Lung (tissue), 12 donors: ENCODE data around the gene LNP1. TPM values are rescaled to one million over a fixed set of nuclear protein-coding genes. Genes with fewer than 3 reads are reported as not detected.

Experiments
- ATAC-seq: fragments of 200-7000 bp; cut with Tn5 transposase; one replicate; pipeline ENCODE4 v1.9.1; 2020; ENCODE audit warnings: moderate number of reproducible peaks; ENCODE audit not compliant: insufficient read depth, low FRiP score
- DNase-seq, 3 donors: peaks; one replicate each; pipeline ENCODE4 v3.0.0-alpha.2; 2013 to 2017
- H3K27ac ChIP-seq, 2 donors: one replicate each; pipeline ENCODE4 v1.5.1; 2013; ENCODE audit warnings: mild to moderate bottlenecking in 2 of 2, moderate library complexity in 2 of 2, control low read depth in 1 of 2, inconsistent platforms in 1 of 2, low read depth in 1 of 2, low read length in 1 of 2
- H3K27me3 ChIP-seq, 3 donors: one replicate each; pipeline ENCODE4 v1.5.1; 2013; ENCODE audit warnings: low read length in 2 of 3; ENCODE audit not compliant: control insufficient read depth in 3 of 3, insufficient read depth in 3 of 3
- H3K36me3 ChIP-seq, 4 donors: one replicate each; pipeline ENCODE4 v1.5.1; 2013; ENCODE audit warnings: low read length in 4 of 4, mild to moderate bottlenecking in 1 of 4, moderate library complexity in 1 of 4; ENCODE audit not compliant: control insufficient read depth in 4 of 4, insufficient read depth in 4 of 4
- H3K4me1 ChIP-seq, 5 donors: one replicate each; pipeline ENCODE4 v1.5.1; 2013; ENCODE audit warnings: low read length in 5 of 5, mild to moderate bottlenecking in 2 of 5, moderate library complexity in 1 of 5; ENCODE audit not compliant: control insufficient read depth in 5 of 5, insufficient read depth in 5 of 5
- H3K4me3 ChIP-seq: one replicate; pipeline ENCODE4 v1.5.1; 2013; ENCODE audit warnings: mild to moderate bottlenecking, control low read depth, moderate library complexity
- H3K9ac ChIP-seq, 2 donors: one replicate each; pipeline ENCODE4 v1.5.1; 2013; ENCODE audit warnings: low read length in 2 of 2, control low read depth in 1 of 2; ENCODE audit not compliant: insufficient read depth in 1 of 2
- H3K9me3 ChIP-seq, 4 donors: one replicate each; pipeline ENCODE4 v1.5.1; 2013; ENCODE audit warnings: low read length in 3 of 4, mild to moderate bottlenecking in 1 of 4, moderate library complexity in 1 of 4; ENCODE audit not compliant: control insufficient read depth in 4 of 4, insufficient read depth in 3 of 4
- CTCF ChIP-seq: IDR thresholded peaks from 2 replicates; pipeline ENCODE4 v1.5.1; 2012; ENCODE audit warnings: mild to moderate bottlenecking; ENCODE audit errors: control extremely low read depth, extremely low read depth
- WGBS, 2 donors: extraction: QIAGEN DNeasy Blood & Tissue Kit; methylation state at CpG; one replicate each; pipeline ENCODE4 v1.1.7; 2013; 5-methylcytosine and 5-hydroxymethylcytosine counted together
- polyA plus RNA-seq, 2 donors: library from polyadenylated mRNA; stranded (reverse); fragments of 200-250 nt; gene quantifications; one replicate each; pipeline ENCODE4 v1.2.1, GENCODE V29; 2013
- total RNA-seq, 2 donors: library from RNA; depleted of rRNA in 1 of 2; stranded (reverse); fragments of >200 nt in 1 of 2; gene quantifications; one replicate each; pipeline ENCODE4 v1.2.1, GENCODE V29; 2014 to 2021
- donor health status: control.
- donor health status: control.
- donor health status: Bipolar disorder and iron deficiency.
- donor health status: healthy.
- donor health status: DM: yes; HTN: yes; CAD: no.

The LNP1 gene
- total and polyA plus RNA-seq, 4 donors: 1.1 to 5.8 (median 2.2) TPM

- no peak for DNase-seq
- peaks cover 0 to 8% (median 0%) of the 10 kb centered on the region in 5 donors for H3K4me1 ChIP-seq
- no peak overlapping the region for H3K27ac ChIP-seq
- H3K4me3 ChIP-seq: no peak overlapping the region
- no peaks in the 10 kb centered on the region for H3K27me3 ChIP-seq
- no peaks in the 10 kb centered on the region for H3K9me3 ChIP-seq
- no peaks in the 10 kb centered on the region for H3K36me3 ChIP-seq
- no peak overlapping the region for H3K9ac ChIP-seq
- no peak for ATAC-seq
- TF ChIP-seq CTCF: no peak
- 94 to 96% methylated on average over 1 of the region's 1 CpG for WGBS, 2 donors
These were observed 87.8 kb downstream of the LNP1 start for GRCh38 chr3:100489118-100489517.

GRCh38 chr3:100492059-100493006 is 91.0 kb downstream of the LNP1 start, which contains the start of gene TMEM45A:
Gene TMEM45A, plus strand, starts transcription at chr3:100492619. Its CDS starts 62,593 bp downstream, at chr3:100555212.
- DNase-seq (peak; percentile 97 to 99 (median 98)), ATAC-seq (peak; percentile 99)
- peak within 1 kb of the TSS; percentile 54 for H3K4me3 ChIP-seq
- H3K4me1 ChIP-seq: peaks cover 0 to 10% (median 3%) of the 10 kb centered on the region in 5 donors
- peak within 1 kb of the TSS; percentile 88 to 97 for H3K9ac ChIP-seq
- no peaks in the 10 kb centered on the region for H3K36me3 ChIP-seq
- no peaks in the 10 kb centered on the region for H3K27me3 ChIP-seq
- no peaks in the 10 kb centered on the region for H3K9me3 ChIP-seq
- TF ChIP-seq CTCF: no peak
- H3K27ac ChIP-seq: peak within 1 kb of the TSS; percentile 26 to 88
- WGBS, 2 donors: 1% methylated on average over 54 to 56 of the region's 56 CpGs

- Histone ChIP-seq H3K4me3 (no peak overlapping the region), H3K9ac (no peak overlapping the region), H3K4me1 (peaks cover 0 to 10% (median under 1%) of the 10 kb centered on the region in 5 donors), H3K36me3 (peaks cover 0 to 11% (median 1%) of the 10 kb centered on the region in 4 donors), H3K27me3 (no peaks in the 10 kb centered on the region), H3K9me3 (no peaks in the 10 kb centered on the region), H3K27ac (no peak overlapping the region)
- TF ChIP-seq CTCF: no peak
- DNase-seq (no peak), ATAC-seq (no peak)
These were observed 95.4 kb downstream of the LNP1 start for GRCh38 chr3:100496711-100497261.
